HCT116 (cell line): ENCODE data around the gene SLC9A7. TPM values are rescaled to one million over a fixed set of nuclear protein-coding genes. Genes with fewer than 3 reads are reported as not detected.

Experiments
- ATAC-seq: fragments of 200-7000 bp; cut with Tn5 transposase; 2 replicates; pipeline ENCODE4 v1.9.1; 2020; ENCODE audit warnings: mild to moderate bottlenecking, moderate library complexity
- BruUV-seq: library from RNA; stranded (reverse); fragments of 400-500 nt; replicated peaks from 2 replicates; lab custom pipeline; 2021; lab: Mats Ljungman, UMichigan
- CTCF ChIA-PET: fragments of 300-600 bp; sonication (Branson Sonifier 250); formaldehyde crosslinking; loops from one replicate; lab custom pipeline; 2021; ENCODE audit warnings: antibody characterized with exemption; lab: Charles Lee
- POLR2A ChIA-PET: fragments of 300-600, 350-600 bp; sonication (Branson Sonifier 250); formaldehyde crosslinking; loops from one replicate; lab custom pipeline; 2021; ENCODE audit warnings: antibody characterized with exemption; lab: Charles Lee
- RAD21 ChIA-PET, 2 experiments: fragments of 300-600 bp; sonication (Branson Sonifier 250); formaldehyde crosslinking; loops; one replicate each; lab custom pipeline; 2023; ENCODE audit warnings: low total read pairs in 2 of 2; ENCODE audit not compliant: uncharacterized antibody in 2 of 2, unreplicated experiment in 2 of 2, low non-redundant PET in 1 of 2; lab: Charles Lee
- DNase-seq: peaks from one replicate; pipeline ENCODE4 v3.0.0-alpha.2; 2010; ENCODE audit warnings: low read depth, low spot score
- H2AFZ ChIP-seq: fragments of 200-600 bp; shearing (Covaris generic), sonication (generic); 2 replicates; pipeline ENCODE4 v1.6.1; 2017; ENCODE audit warnings: low read depth, mixed run types, mixed read lengths, antibody characterized with exemption, low read length; ENCODE audit not compliant: poor library complexity, severe bottlenecking
- H3K27ac ChIP-seq: 2 replicates; pipeline ENCODE4 v1.5.1; 2012; ENCODE audit warnings: low read depth, low read length
- H3K27me3 ChIP-seq: fragments of 200-600 bp; sonication (generic); 2 replicates; pipeline ENCODE4 v1.6.1; 2016; ENCODE audit warnings: mixed run types, low read length, mixed read lengths; ENCODE audit not compliant: insufficient read depth
- H3K36me3 ChIP-seq, 2 experiments: fragments of 200-500 bp in 1 of 2; fragments of 200-600 bp in 1 of 2; sonication (Bioruptor generic) in 1 of 2; sonication (generic) in 1 of 2; 2 replicates each; pipeline versions ENCODE4 v1.5.1 to v1.6.1; 2014 to 2016; ENCODE audit warnings: low read length in 2 of 2, inconsistent platforms in 1 of 2, mixed read lengths in 1 of 2, mixed run types in 1 of 2; ENCODE audit not compliant: insufficient read depth in 2 of 2, control insufficient read depth in 1 of 2
- H3K4me1 ChIP-seq, 2 experiments: fragments of 200-600 bp in 1 of 2; sonication (generic) in 1 of 2; 2 replicates each; pipeline versions ENCODE4 v1.5.1 to v1.6.1; 2012 to 2017; ENCODE audit warnings: low read length in 2 of 2, inconsistent platforms in 1 of 2, mild to moderate bottlenecking in 1 of 2, mixed read lengths in 1 of 2, mixed run types in 1 of 2, moderate library complexity in 1 of 2; ENCODE audit not compliant: insufficient read depth in 2 of 2, control insufficient read depth in 1 of 2
- H3K4me2 ChIP-seq: fragments of 200-600 bp; sonication (generic); 2 replicates; pipeline ENCODE4 v1.6.1; 2017; ENCODE audit warnings: mixed run types, low read length, mixed read lengths
- H3K4me3 ChIP-seq, 2 experiments: fragments of 200-600 bp in 1 of 2; sonication (generic) in 1 of 2; replicated peaks in 1 of 2; 2 replicates each; pipeline ENCODE4 v1.5.1; 2011 to 2016; ENCODE audit warnings: low read length in 2 of 2, control low read depth in 1 of 2, low read depth in 1 of 2, mild to moderate bottlenecking in 1 of 2, mixed read lengths in 1 of 2, mixed run types in 1 of 2
- H3K79me2 ChIP-seq: fragments of 200-600 bp; sonication (generic); 2 replicates; pipeline ENCODE4 v1.6.1; 2017; ENCODE audit warnings: mild to moderate bottlenecking, mixed run types, low read length, moderate library complexity, mixed read lengths; ENCODE audit not compliant: insufficient read depth
- H3K9ac ChIP-seq: fragments of 200-600 bp; sonication (generic); 2 replicates; pipeline ENCODE4 v1.6.1; 2016; ENCODE audit warnings: low read length, mixed read lengths
- H3K9me2 ChIP-seq: fragments of 200-600 bp; sonication (generic), shearing (Covaris generic); 2 replicates; pipeline ENCODE4 v1.6.1; 2017; ENCODE audit warnings: mixed run types, mild to moderate bottlenecking, moderate library complexity; ENCODE audit not compliant: insufficient read depth
- H3K9me3 ChIP-seq, 2 experiments: fragments of 200-500 bp in 1 of 2; fragments of 200-600 bp in 1 of 2; sonication (Bioruptor generic) in 1 of 2; sonication (generic) in 1 of 2; 2 replicates each; pipeline ENCODE4 v1.6.1; 2014 to 2017; ENCODE audit warnings: low read length in 2 of 2, mixed read lengths in 2 of 2, inconsistent platforms in 1 of 2, low read depth in 1 of 2, mild to moderate bottlenecking in 1 of 2, mixed run types in 1 of 2, moderate library complexity in 1 of 2; ENCODE audit not compliant: control insufficient read depth in 1 of 2, insufficient read depth in 1 of 2
- H4K20me1 ChIP-seq: fragments of 200-600 bp; sonication (generic), shearing (Covaris generic); 2 replicates; pipeline ENCODE4 v1.6.1; 2017; ENCODE audit warnings: mixed run types, mild to moderate bottlenecking, moderate library complexity; ENCODE audit not compliant: insufficient read depth
- POLR2A ChIP-seq: IDR thresholded peaks from 2 replicates; pipeline ENCODE4 v1.7.0; 2011; ENCODE audit warnings: borderline replicate concordance; ENCODE audit not compliant: insufficient read depth, insufficient read length; ENCODE audit errors: extremely low read depth
- POLR2AphosphoS5 ChIP-seq: IDR thresholded peaks from 2 replicates; pipeline ENCODE4 v1.6.1; 2011; ENCODE audit warnings: mild to moderate bottlenecking, low read depth, low read length, moderate library complexity
- SP1 ChIP-seq: IDR thresholded peaks from 2 replicates; pipeline ENCODE4 v1.6.1; 2012; ENCODE audit warnings: low read depth
- intact Hi-C: fragments of 100-400 bp; cut with micrococcal nuclease; formaldehyde crosslinking; loops from 2 replicates; pipeline ENCODE4 v1.10.0; 2022
- total RNA-seq: library from RNA; stranded (reverse); gene quantifications from one replicate; pipeline ENCODE4 v1.2.1, GENCODE V29; 2021; ENCODE audit not compliant: unreplicated experiment
- TF ChIP-seq, protein P1 (sequence below): IDR thresholded peaks from 2 replicates; pipeline ENCODE4 v1.6.1; 2012
- TF ChIP-seq, protein P2 (sequence below): IDR thresholded peaks from 2 replicates; pipeline ENCODE4 v1.6.1; 2012

Gene SLC9A7
- total RNA-seq, 1 experiment from 2014 or later: 18.6 TPM

DNA sequence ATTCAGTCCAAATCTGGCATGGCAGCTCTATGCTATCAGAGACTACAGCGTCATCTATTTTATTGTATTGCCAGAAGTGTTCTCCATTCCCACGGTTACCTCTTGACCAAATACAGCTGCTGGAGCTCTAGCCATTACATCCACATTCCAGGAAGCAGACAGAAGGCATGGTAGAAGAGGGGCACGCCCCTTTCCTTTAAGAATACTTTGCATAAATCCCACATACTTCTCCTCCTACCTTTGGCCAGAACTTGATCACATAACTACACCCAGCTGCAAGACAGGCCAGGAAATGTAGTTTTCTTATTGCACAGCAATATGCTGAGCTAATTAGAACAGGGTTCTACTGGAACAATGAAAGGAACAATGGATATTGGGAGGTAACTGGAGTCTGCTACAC, 14.9 kb downstream of the SLC9A7 start:
- ATAC-seq: no peak
- H3K79me2 ChIP-seq: peaks cover 15% of the 10 kb centered on the region
- no peaks in the 10 kb centered on the region for H3K9me2 ChIP-seq
- intact Hi-C loops: no loop called here
- H2AFZ ChIP-seq: no peak overlapping the region
- no peak overlapping the region for H3K9ac ChIP-seq
- H3K36me3 ChIP-seq: no peaks in the 10 kb centered on the region
- DNase-seq: no peak
- H3K4me2 ChIP-seq: no peak overlapping the region
- H3K9me3 ChIP-seq: no peaks in the 10 kb centered on the region
- BruUV-seq: no TSS peak
- RAD21 ChIA-PET: no interaction called here
- H3K4me3 ChIP-seq: no peak overlapping the region
- H3K27me3 ChIP-seq: no peaks in the 10 kb centered on the region
- CTCF ChIA-PET: no interaction called here
- POLR2A ChIA-PET: no interaction called here
- no peaks in the 10 kb centered on the region for H4K20me1 ChIP-seq
- H3K4me1 ChIP-seq: no peaks in the 10 kb centered on the region
- TF ChIP-seq SP1: no peak
- H3K27ac ChIP-seq: no peak overlapping the region

DNA sequence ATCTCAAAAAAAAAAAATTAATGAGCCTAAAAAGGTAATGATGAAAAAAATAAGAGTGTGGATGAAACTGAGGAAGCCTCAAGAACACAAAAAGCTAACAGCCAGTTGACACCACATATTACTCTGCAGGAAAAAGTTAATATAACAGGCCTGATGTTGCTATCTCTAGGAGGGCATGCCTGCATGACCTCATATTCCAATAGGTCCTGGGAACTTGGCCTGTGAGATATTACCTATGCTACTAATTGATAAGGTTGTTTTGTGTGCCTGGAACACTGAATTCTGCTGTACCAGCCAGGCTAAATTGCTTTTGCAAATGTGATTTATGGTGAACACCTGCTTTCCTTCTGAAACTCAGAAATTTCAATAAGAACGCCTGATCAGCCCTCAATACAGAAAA, 15.9 kb downstream of the SLC9A7 start:
- BruUV-seq: no TSS peak
- ChIA-PET POLR2A (no interaction called here), CTCF (no interaction called here), RAD21 (no interaction called here)
- no peak overlapping the region for H3K27ac ChIP-seq
- H3K4me1 ChIP-seq: no peaks in the 10 kb centered on the region
- H4K20me1 ChIP-seq: no peaks in the 10 kb centered on the region
- H3K79me2 ChIP-seq: peaks cover 15% of the 10 kb centered on the region
- no peak for ATAC-seq
- H2AFZ ChIP-seq: no peak overlapping the region
- TF ChIP-seq, protein P1, sequence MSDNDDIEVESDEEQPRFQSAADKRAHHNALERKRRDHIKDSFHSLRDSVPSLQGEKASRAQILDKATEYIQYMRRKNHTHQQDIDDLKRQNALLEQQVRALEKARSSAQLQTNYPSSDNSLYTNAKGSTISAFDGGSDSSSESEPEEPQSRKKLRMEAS: no peak
- TF ChIP-seq, protein P2, sequence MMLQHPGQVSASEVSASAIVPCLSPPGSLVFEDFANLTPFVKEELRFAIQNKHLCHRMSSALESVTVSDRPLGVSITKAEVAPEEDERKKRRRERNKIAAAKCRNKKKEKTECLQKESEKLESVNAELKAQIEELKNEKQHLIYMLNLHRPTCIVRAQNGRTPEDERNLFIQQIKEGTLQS: no peak
- TF ChIP-seq POLR2A (no peak), POLR2AphosphoS5 (no peak)
- H3K9ac ChIP-seq: no peak overlapping the region
- intact Hi-C loops: no loop called here
- H3K9me3 ChIP-seq: no peaks in the 10 kb centered on the region
- H3K4me2 ChIP-seq: no peak overlapping the region
- H3K9me2 ChIP-seq: no peaks in the 10 kb centered on the region
- no peaks in the 10 kb centered on the region for H3K27me3 ChIP-seq
- no peaks in the 10 kb centered on the region for H3K36me3 ChIP-seq
- no peak overlapping the region for H3K4me3 ChIP-seq
- DNase-seq: no peak
